Suprapubic skin (tissue), 3 donors: ENCODE measurements around the gene SMCO2.

Experiments
- POLR2A ChIP-seq, 2 donors: fragments of 450-650 bp; IDR thresholded peaks; one replicate each; pipeline ENCODE4 v1.6.1; 2017; ENCODE audit warnings: antibody characterized with exemption in 2 of 2, mild to moderate bottlenecking in 2 of 2, moderate library complexity in 2 of 2
- TF ChIP-seq, protein P1 (sequence below), 2 donors: fragments of 200-600 bp in 1 of 2; fragments of 450-650 bp in 1 of 2; sonication (generic) in 1 of 2; IDR thresholded peaks; one replicate each; pipeline ENCODE4 v1.5.1; 2016 to 2019; ENCODE audit warnings: antibody characterized with exemption in 2 of 2, mild to moderate bottlenecking in 1 of 2, moderate library complexity in 1 of 2

DNA sequence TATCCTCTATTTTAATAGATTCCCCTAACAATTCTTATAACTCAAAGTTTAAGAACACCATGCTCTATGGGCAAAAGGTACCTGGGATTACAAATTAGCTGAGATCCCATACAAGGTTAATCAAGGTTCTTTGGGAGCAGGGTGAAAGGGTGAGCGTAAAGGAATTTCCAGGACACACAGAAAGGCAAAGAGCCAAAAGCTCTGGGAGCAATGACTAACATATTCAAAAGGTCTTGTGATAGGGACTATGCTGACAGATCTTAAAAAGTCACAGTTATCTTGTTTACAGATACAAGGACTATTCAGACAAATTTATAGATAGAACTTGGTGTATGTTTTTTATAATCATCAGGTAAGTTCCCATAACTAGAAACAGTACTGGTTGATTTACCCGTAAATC is 58.0 kb downstream of the SMCO2 start:
- TF ChIP-seq, protein P1, sequence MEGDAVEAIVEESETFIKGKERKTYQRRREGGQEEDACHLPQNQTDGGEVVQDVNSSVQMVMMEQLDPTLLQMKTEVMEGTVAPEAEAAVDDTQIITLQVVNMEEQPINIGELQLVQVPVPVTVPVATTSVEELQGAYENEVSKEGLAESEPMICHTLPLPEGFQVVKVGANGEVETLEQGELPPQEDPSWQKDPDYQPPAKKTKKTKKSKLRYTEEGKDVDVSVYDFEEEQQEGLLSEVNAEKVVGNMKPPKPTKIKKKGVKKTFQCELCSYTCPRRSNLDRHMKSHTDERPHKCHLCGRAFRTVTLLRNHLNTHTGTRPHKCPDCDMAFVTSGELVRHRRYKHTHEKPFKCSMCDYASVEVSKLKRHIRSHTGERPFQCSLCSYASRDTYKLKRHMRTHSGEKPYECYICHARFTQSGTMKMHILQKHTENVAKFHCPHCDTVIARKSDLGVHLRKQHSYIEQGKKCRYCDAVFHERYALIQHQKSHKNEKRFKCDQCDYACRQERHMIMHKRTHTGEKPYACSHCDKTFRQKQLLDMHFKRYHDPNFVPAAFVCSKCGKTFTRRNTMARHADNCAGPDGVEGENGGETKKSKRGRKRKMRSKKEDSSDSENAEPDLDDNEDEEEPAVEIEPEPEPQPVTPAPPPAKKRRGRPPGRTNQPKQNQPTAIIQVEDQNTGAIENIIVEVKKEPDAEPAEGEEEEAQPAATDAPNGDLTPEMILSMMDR (IDR thresholded peaks at IDR 0.05): no peak
- no peak for TF ChIP-seq POLR2A (IDR thresholded peaks at IDR 0.05)
